ENCODE measurements around the gene ASPSCR1. TPM values are rescaled to one million over a fixed set of nuclear protein-coding genes. Genes with fewer than 3 reads are reported as not detected.

Gene ASPSCR1
- total and polyA plus RNA-seq, 2 donors (not counting 1 experiment from before 2014, with no cell fraction given): 6.3 to 35.7 TPM

DNA sequence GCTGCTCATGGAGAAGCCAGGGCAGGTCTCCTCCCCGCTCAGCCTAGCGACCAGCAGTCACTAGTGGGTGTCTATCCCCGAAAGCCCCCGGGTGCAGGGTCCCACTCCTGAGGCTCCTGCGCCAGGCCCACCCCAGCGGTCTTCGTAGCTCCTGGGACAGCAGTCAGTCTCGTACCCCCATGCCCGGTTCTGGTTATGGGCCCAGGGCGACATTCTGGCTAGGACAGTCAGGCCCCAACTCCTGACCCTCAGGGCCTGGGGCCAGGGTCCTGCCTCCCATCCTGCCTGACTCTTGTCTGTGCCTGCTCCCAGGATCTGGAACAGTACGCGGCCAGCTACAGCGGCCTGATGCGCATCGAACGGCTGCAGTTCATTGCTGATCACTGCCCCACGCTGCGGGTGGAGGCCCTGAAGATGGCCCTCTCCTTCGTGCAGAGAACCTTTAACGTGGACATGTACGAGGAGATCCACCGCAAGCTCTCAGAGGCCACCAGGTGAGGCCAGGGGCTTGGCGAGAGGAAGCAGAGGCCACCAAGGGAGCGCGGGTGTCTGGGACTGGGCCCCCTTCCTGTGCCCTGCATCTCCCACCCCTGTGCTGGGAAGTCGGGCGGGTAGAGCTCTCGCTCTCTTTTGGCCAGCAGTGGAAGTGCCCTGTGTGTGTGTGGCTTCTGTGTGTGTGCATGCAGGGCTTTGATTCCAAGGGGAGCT lies 76.3 kb downstream of the ASPSCR1 start:
- peaks cover 47% of the 10 kb centered on the region for H3K36me3 ChIP-seq (ENCODE audit: control insufficient read depth, insufficient read depth, low read length)

GRCh38 chr17:82054351-82055022 lies 77.1 kb downstream of the ASPSCR1 start:
- Histone ChIP-seq H3K4me2 (ENCODE audit: extremely low read depth, insufficient read depth, low read length) (no peak overlapping the region), H3K27ac (ENCODE audit: insufficient read depth, low read length) (no peak overlapping the region), H3K4me1 (ENCODE audit: control insufficient read depth, extremely low read depth, insufficient read depth, low read length) (peaks cover 7% of the 10 kb centered on the region), H3K4me3 (replicated peaks in 1 of 4; ENCODE audit: control extremely low read depth in 1 of 4, insufficient read depth in 1 of 4, low read depth in 3 of 4, low read length in 4 of 4) (no peak overlapping the region), H3K9me3 (ENCODE audit: control insufficient read depth, insufficient read depth, low read depth, low read length) (no peaks in the 10 kb centered on the region), H4K20me1 (ENCODE audit: control insufficient read depth, extremely low read depth, insufficient read depth, low read length) (no peaks in the 10 kb centered on the region), H3K36me3 (ENCODE audit: control insufficient read depth, insufficient read depth, low read length) (peaks cover 47% of the 10 kb centered on the region), H2AFZ (ENCODE audit: low read length) (no peak overlapping the region), H3K9ac (ENCODE audit: insufficient read depth, low read length) (peak overlapping the region; percentile 7), H3K79me2 (ENCODE audit: control insufficient read depth, insufficient read depth, low read length) (peaks cover 21% of the 10 kb centered on the region), H3K27me3 (ENCODE audit: control insufficient read depth, insufficient read depth, low read length) (no peaks in the 10 kb centered on the region)
- TF ChIP-seq CTCF (conservative IDR thresholded peaks at IDR 0.05 in 1 of 2, IDR thresholded peaks at IDR 0.05 in 1 of 2; ENCODE audit: low read depth in 1 of 2, low read length in 2 of 2) (no peak), EZH2 (IDR thresholded peaks at IDR 0.05; ENCODE audit: low read length, missing control alignments) (no peak)
- DNase-seq (ENCODE audit: low read depth in 2 of 2): no peak

More for the DNA sequence above, 76.3 kb downstream of the ASPSCR1 start:
- Histone ChIP-seq H3K9me3 (ENCODE audit: control insufficient read depth, insufficient read depth, low read depth, low read length) (no peaks in the 10 kb centered on the region), H3K4me1 (ENCODE audit: control insufficient read depth, extremely low read depth, insufficient read depth, low read length) (peaks cover 7% of the 10 kb centered on the region), H3K27me3 (ENCODE audit: control insufficient read depth, insufficient read depth, low read length) (no peaks in the 10 kb centered on the region), H3K4me3 (replicated peaks in 1 of 4; ENCODE audit: control extremely low read depth in 1 of 4, insufficient read depth in 1 of 4, low read depth in 3 of 4, low read length in 4 of 4) (peak overlapping the region in 1 of 4 experiments; percentile 80), H3K9ac (ENCODE audit: insufficient read depth, low read length) (no peak overlapping the region), H3K27ac (ENCODE audit: insufficient read depth, low read length) (no peak overlapping the region), H2AFZ (ENCODE audit: low read length) (no peak overlapping the region), H3K79me2 (ENCODE audit: control insufficient read depth, insufficient read depth, low read length) (peaks cover 21% of the 10 kb centered on the region), H3K4me2 (ENCODE audit: extremely low read depth, insufficient read depth, low read length) (no peak overlapping the region), H4K20me1 (ENCODE audit: control insufficient read depth, extremely low read depth, insufficient read depth, low read length) (no peaks in the 10 kb centered on the region)
- DNase-seq (ENCODE audit: low read depth in 2 of 2): no peak
- TF ChIP-seq CTCF (conservative IDR thresholded peaks at IDR 0.05 in 1 of 2, IDR thresholded peaks at IDR 0.05 in 1 of 2; ENCODE audit: low read depth in 1 of 2, low read length in 2 of 2) (no peak), EZH2 (IDR thresholded peaks at IDR 0.05; ENCODE audit: low read length, missing control alignments) (no peak)

- H3K4me2 ChIP-seq (ENCODE audit: extremely low read depth, insufficient read depth, low read length): no peak overlapping the region
- H3K79me2 ChIP-seq (ENCODE audit: control insufficient read depth, insufficient read depth, low read length): peaks cover 19% of the 10 kb centered on the region
- H3K27me3 ChIP-seq (ENCODE audit: control insufficient read depth, insufficient read depth, low read length): no peaks in the 10 kb centered on the region
- no peaks in the 10 kb centered on the region for H4K20me1 ChIP-seq (ENCODE audit: control insufficient read depth, extremely low read depth, insufficient read depth, low read length)
- peaks cover 46% of the 10 kb centered on the region for H3K36me3 ChIP-seq (ENCODE audit: control insufficient read depth, insufficient read depth, low read length)
- TF ChIP-seq EZH2 (IDR thresholded peaks at IDR 0.05; ENCODE audit: low read length, missing control alignments): no peak
- no peak for TF ChIP-seq CTCF (conservative IDR thresholded peaks at IDR 0.05 in 1 of 2, IDR thresholded peaks at IDR 0.05 in 1 of 2; ENCODE audit: low read depth in 1 of 2, low read length in 2 of 2)
- H3K9me3 ChIP-seq (ENCODE audit: control insufficient read depth, insufficient read depth, low read depth, low read length): no peaks in the 10 kb centered on the region
- no peak for DNase-seq (ENCODE audit: low read depth in 2 of 2)
- no peak overlapping the region for H2AFZ ChIP-seq (ENCODE audit: low read length)
- no peak overlapping the region for H3K4me3 ChIP-seq (replicated peaks in 1 of 4; ENCODE audit: control extremely low read depth in 1 of 4, insufficient read depth in 1 of 4, low read depth in 3 of 4, low read length in 4 of 4)
- H3K4me1 ChIP-seq (ENCODE audit: control insufficient read depth, extremely low read depth, insufficient read depth, low read length): peaks cover 7% of the 10 kb centered on the region
- no peak overlapping the region for H3K27ac ChIP-seq (ENCODE audit: insufficient read depth, low read length)
- no peak overlapping the region for H3K9ac ChIP-seq (ENCODE audit: insufficient read depth, low read length)
These were observed 77.9 kb downstream of the ASPSCR1 start for GRCh38 chr17:82055023-82055964.
